ENCODE data around the gene COL15A1.

DNA sequence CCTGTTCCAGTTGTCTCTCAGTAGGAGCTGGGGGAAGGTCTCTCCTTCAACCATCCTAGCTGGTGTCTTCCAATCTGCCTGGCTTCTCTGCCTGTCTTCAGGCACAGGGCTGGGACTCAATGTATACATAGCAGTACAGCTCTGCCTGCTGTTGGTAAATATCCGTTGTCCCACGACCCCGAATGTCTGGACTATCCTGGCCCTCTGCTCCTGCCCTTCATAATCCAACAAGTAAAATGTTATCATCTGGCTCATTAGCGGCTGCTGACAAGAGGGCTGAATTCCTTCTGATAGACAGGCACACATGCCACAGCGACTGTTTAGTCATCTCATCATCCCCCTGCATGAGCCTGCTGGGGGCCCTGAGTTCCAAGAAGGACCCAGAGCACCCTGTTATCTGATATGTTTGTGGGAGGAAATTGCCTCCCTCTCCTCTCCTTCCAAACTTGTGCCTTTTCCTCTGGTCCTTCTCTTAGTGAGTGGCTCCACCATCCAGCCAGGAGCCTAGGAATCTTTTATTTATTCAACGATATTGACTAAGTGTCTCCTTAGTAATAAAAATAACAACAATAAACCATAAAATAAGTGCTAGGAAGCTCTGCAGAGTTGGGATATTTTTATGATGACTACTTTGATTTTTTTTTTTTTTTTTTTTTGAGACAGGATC is 131.7 kb downstream of the COL15A1 start:
- TF ChIP-seq, protein P1, sequence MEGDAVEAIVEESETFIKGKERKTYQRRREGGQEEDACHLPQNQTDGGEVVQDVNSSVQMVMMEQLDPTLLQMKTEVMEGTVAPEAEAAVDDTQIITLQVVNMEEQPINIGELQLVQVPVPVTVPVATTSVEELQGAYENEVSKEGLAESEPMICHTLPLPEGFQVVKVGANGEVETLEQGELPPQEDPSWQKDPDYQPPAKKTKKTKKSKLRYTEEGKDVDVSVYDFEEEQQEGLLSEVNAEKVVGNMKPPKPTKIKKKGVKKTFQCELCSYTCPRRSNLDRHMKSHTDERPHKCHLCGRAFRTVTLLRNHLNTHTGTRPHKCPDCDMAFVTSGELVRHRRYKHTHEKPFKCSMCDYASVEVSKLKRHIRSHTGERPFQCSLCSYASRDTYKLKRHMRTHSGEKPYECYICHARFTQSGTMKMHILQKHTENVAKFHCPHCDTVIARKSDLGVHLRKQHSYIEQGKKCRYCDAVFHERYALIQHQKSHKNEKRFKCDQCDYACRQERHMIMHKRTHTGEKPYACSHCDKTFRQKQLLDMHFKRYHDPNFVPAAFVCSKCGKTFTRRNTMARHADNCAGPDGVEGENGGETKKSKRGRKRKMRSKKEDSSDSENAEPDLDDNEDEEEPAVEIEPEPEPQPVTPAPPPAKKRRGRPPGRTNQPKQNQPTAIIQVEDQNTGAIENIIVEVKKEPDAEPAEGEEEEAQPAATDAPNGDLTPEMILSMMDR (IDR thresholded peaks at IDR 0.05): no peak
- no peak for TF ChIP-seq ZFX (IDR thresholded peaks at IDR 0.05; ENCODE audit: borderline replicate concordance)
